Body of pancreas (tissue), 4 donors: ENCODE measurements around the gene ST3GAL3. TPM values are rescaled to one million over a fixed set of nuclear protein-coding genes. Genes with fewer than 3 reads are reported as not detected.

Experiments used
- ATAC-seq: fragments of 150-250 bp; one replicate; pipeline ENCODE4 v1.9.1; 2016
- DNase-seq, 4 donors: peaks; one replicate each; pipeline ENCODE4 v3.0.0-alpha.2; 2019
- H3K27ac ChIP-seq, 4 donors: fragments of 200-600 bp; sonication (generic); 1 replicate in 3 of 4; 2 replicates in 1 of 4; pipeline versions ENCODE4 v1.5.1 to v1.6.1; 2016 to 2019; ENCODE audit warnings: mild to moderate bottlenecking in 1 of 4, mixed read lengths in 1 of 4, moderate library complexity in 1 of 4
- H3K27me3 ChIP-seq, 2 donors: fragments of 200-600 bp; sonication (generic); one replicate each; pipeline ENCODE4 v1.6.0; 2016; ENCODE audit warnings: mild to moderate bottlenecking in 1 of 2
- H3K36me3 ChIP-seq, 2 donors: fragments of 200-600 bp; sonication (generic); replicated peaks in 1 of 2; 2 replicates each; pipeline ENCODE4 v1.5.1; 2016; ENCODE audit warnings: low read depth in 2 of 2; ENCODE audit not compliant: insufficient read depth in 1 of 2
- H3K4me1 ChIP-seq: fragments of 200-600 bp; sonication (generic); one replicate; pipeline ENCODE4 v1.6.0; 2016
- H3K4me3 ChIP-seq, 2 donors: fragments of 200-600 bp; sonication (generic); 1 replicate in 1 of 2; 2 replicates in 1 of 2; pipeline ENCODE4 v1.5.1; 2016 to 2019
- H3K9me3 ChIP-seq, 3 donors: fragments of 200-600 bp; sonication (generic); 1 replicate in 2 of 3; 2 replicates in 1 of 3; pipeline ENCODE4 v1.5.1; 2016
- POLR2A ChIP-seq, 3 donors: fragments of 450-650 bp; IDR thresholded peaks; one replicate each; pipeline ENCODE4 v1.6.1; 2016; ENCODE audit warnings: antibody characterized with exemption in 3 of 3, mild to moderate bottlenecking in 2 of 3
- WGBS, 2 donors: methylation state at CpG; one replicate each; pipeline ENCODE4 v1.1.5; 2017; 5-methylcytosine and 5-hydroxymethylcytosine counted together
- intact Hi-C: fragments of 100-400 bp; cut with DNase I; formaldehyde crosslinking; loops from one replicate; pipeline ENCODE4 v1.15.1; 2023
- total RNA-seq, 2 donors: library from RNA; depleted of rRNA; stranded (reverse); fragments of >200 nt; gene quantifications; one replicate each; pipeline ENCODE4 v1.1.0, GENCODE V29; 2016
- TF ChIP-seq, protein P1 (sequence below), 7 experiments: fragments of 450-650 bp in 4 of 7; fragments of 200-600 bp in 3 of 7; sonication (generic) in 3 of 7; IDR thresholded peaks; one replicate each; pipeline ENCODE4 v1.5.1; 2016 to 2019; ENCODE audit warnings: antibody characterized with exemption in 7 of 7

The ST3GAL3 gene
- total RNA-seq, 2 donors from 2014 or later, result 14.5 to 15.2 TPM

DNA sequence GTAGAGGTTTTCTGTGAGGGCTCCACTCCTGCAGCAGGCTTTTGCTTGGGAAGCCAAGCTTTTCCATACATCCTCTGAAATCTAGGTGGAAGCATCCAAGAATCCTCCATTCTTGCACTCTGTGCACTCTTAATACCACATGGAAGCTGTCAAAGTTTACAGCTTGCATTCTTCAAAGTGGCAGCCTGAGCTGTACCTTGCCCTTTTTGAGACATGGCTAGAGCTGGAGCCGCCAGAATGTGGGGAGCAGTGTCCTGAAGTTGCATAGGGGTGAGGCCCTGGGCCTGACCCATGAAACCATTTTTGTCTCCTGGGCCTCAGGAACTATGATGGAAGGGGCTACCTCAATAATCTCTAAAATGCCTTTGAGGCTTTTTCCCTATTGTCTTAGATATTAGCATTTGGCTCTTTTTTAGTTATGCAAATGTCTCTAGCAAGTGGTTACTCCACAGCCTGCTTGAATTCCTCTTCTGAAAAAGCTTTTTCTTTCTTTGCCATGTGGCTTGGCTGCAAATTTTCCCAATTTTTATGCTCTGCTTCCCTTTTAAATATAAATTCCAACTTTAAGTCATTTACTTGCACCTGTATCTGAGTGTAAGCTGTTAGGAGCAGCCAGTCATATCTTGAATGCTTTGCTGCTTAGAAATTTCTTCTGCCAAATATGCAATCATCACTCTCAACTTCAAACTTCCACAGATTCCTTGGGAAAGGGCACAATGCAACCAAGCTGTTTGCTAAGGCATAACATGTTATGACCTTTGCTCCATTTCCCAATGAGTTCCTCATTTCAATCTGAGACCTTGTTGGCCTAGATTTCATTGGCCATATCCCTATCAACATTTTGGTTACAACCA is 134.2 kb downstream of the ST3GAL3 start:
- 100% methylated on average over 1 of the region's 1 CpG for WGBS, 2 donors
- Histone ChIP-seq H3K9me3 (no peaks in the 10 kb centered on the region), H3K4me1 (no peaks in the 10 kb centered on the region), H3K4me3 (no peak overlapping the region), H3K27me3 (no peaks in the 10 kb centered on the region), H3K36me3 (no peaks in the 10 kb centered on the region), H3K27ac (no peak overlapping the region)
- intact Hi-C loops, result no loop called here
- TF ChIP-seq, protein P1, sequence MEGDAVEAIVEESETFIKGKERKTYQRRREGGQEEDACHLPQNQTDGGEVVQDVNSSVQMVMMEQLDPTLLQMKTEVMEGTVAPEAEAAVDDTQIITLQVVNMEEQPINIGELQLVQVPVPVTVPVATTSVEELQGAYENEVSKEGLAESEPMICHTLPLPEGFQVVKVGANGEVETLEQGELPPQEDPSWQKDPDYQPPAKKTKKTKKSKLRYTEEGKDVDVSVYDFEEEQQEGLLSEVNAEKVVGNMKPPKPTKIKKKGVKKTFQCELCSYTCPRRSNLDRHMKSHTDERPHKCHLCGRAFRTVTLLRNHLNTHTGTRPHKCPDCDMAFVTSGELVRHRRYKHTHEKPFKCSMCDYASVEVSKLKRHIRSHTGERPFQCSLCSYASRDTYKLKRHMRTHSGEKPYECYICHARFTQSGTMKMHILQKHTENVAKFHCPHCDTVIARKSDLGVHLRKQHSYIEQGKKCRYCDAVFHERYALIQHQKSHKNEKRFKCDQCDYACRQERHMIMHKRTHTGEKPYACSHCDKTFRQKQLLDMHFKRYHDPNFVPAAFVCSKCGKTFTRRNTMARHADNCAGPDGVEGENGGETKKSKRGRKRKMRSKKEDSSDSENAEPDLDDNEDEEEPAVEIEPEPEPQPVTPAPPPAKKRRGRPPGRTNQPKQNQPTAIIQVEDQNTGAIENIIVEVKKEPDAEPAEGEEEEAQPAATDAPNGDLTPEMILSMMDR (IDR thresholded peaks at IDR 0.05), result no peak
- TF ChIP-seq POLR2A (IDR thresholded peaks at IDR 0.05), result no peak
- ATAC-seq (no peak), DNase-seq (no peak)

DNA sequence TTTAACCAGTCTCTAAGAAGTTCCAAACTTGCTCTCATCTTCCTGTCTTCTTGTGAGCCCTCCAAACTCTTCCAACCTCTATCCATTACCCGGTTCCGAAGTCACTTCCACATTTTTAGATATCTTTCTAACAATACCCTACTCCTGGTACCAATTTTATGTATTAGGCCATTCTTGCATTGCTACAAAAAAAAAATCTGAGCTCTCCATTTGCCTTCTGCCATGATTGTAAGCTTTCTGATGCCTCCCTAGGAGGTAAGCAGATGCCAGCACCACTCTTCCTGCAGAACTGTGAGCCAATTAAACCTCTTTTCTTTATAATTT is 134.8 kb downstream of the ST3GAL3 start:
- intact Hi-C loops, result no loop called here
- whole genome bisulfite sequencing, 2 donors, result 100% methylated on average over 2 of the region's 2 CpGs
- no peaks in the 10 kb centered on the region for H3K27me3 ChIP-seq
- H3K4me1 ChIP-seq, result no peaks in the 10 kb centered on the region
- no peaks in the 10 kb centered on the region for H3K9me3 ChIP-seq
- TF ChIP-seq, protein P1 (IDR thresholded peaks at IDR 0.05), result no peak
- no peak for TF ChIP-seq POLR2A (IDR thresholded peaks at IDR 0.05)
- no peaks in the 10 kb centered on the region for H3K36me3 ChIP-seq
- H3K4me3 ChIP-seq, result no peak overlapping the region
- no peak overlapping the region for H3K27ac ChIP-seq
- DNase-seq, result no peak
- no peak for ATAC-seq

DNA sequence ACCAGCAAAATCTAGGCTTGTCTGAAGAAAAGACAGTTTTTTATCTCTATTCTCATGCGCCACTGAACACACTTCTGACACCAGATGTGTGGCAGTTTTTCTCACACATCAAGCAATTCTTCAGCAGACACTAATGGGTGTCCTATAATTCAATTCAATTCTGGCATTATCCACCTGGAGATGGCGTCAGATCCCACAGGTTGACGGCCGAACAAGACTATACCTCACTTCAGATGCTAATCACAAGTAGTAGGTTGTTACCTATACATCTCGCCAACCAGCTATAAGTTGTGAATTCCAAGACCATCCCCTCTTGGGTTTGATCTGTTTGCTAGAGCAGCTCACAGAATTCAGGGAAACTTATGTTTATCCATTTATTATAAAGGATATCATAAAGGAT is 136.3 kb downstream of the ST3GAL3 start:
- no peak overlapping the region for H3K27ac ChIP-seq
- ATAC-seq, result no peak
- no peaks in the 10 kb centered on the region for H3K27me3 ChIP-seq
- TF ChIP-seq POLR2A (IDR thresholded peaks at IDR 0.05), result no peak
- TF ChIP-seq, protein P1 (IDR thresholded peaks at IDR 0.05), result no peak
- no peak overlapping the region for H3K4me3 ChIP-seq
- H3K9me3 ChIP-seq, result no peaks in the 10 kb centered on the region
- intact Hi-C loops, result no loop called here
- no peaks in the 10 kb centered on the region for H3K4me1 ChIP-seq
- no peak for DNase-seq
- no peaks in the 10 kb centered on the region for H3K36me3 ChIP-seq
- 86 to 96% methylated on average over 5 of the region's 5 CpGs for WGBS, 2 donors

DNA sequence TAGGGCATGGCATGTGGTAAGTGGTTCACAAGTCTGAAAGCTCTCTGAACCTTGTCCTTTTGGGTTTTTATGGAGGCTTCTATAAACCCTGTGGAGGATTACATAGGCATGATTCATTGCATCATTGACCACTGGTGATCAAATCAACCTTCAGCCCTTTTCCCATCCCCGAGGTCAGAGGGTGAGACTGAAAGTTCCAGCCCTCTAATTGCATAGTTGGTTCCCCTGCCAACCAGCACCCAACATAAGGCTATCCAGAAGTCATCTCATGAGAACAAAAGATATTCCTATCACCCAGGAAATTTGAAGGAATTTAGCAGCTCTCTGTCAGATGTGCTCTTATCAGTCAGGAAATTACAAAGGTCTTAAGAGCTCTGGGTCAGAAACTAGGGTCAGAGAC is 136.8 kb downstream of the ST3GAL3 start:
- H3K36me3 ChIP-seq, result no peaks in the 10 kb centered on the region
- no peak overlapping the region for H3K27ac ChIP-seq
- TF ChIP-seq, protein P1 (IDR thresholded peaks at IDR 0.05), result no peak
- no peak for TF ChIP-seq POLR2A (IDR thresholded peaks at IDR 0.05)
- no peaks in the 10 kb centered on the region for H3K27me3 ChIP-seq
- no peak overlapping the region for H3K4me3 ChIP-seq
- no peaks in the 10 kb centered on the region for H3K4me1 ChIP-seq
- no peaks in the 10 kb centered on the region for H3K9me3 ChIP-seq
- ATAC-seq, result no peak
- WGBS, 2 donors, result 83 to 90% methylated on average over 1 of the region's 1 CpG
- no peak for DNase-seq
- intact Hi-C loops, result no loop called here

DNA sequence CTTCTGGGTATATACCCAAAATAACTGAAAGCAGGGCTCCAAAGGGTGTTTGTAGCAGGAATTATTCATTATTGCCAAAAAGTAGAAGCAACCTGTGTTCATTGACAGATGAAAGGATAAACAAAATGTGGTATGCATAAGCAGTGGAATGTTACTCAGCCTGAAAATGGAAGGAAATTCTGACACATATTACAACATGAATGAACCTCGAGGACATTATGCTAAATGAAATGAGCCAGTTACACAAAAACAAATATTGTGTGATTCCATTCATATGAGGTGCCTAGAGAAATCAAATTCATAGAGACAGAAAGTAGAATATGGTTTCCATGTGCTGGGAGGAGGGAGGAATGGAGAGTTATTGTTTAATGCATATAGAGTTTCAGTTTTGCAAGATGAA is 140.0 kb downstream of the ST3GAL3 start:
- no peak overlapping the region for H3K27ac ChIP-seq
- no peak for DNase-seq
- no peak for TF ChIP-seq POLR2A (IDR thresholded peaks at IDR 0.05)
- TF ChIP-seq, protein P1 (IDR thresholded peaks at IDR 0.05), result no peak
- no peaks in the 10 kb centered on the region for H3K27me3 ChIP-seq
- intact Hi-C loops, result no loop called here
- H3K9me3 ChIP-seq, result no peaks in the 10 kb centered on the region
- no peaks in the 10 kb centered on the region for H3K36me3 ChIP-seq
- 77 to 83% methylated on average over 1 of the region's 1 CpG for WGBS, 2 donors
- ATAC-seq, result no peak
- H3K4me3 ChIP-seq, result no peak overlapping the region
- H3K4me1 ChIP-seq, result no peaks in the 10 kb centered on the region
